ENCODE results near the gene PRRC2B. TPM values are rescaled to one million over a fixed set of nuclear protein-coding genes. Genes with fewer than 3 reads are reported as not detected.

PRRC2B gene
- total and polyA plus RNA-seq, 2 of the 13 experiments (the other 11 are each of a cell fraction or from before 2014, with no cell fraction given), result 20.8 to 37.4 TPM

DNA sequence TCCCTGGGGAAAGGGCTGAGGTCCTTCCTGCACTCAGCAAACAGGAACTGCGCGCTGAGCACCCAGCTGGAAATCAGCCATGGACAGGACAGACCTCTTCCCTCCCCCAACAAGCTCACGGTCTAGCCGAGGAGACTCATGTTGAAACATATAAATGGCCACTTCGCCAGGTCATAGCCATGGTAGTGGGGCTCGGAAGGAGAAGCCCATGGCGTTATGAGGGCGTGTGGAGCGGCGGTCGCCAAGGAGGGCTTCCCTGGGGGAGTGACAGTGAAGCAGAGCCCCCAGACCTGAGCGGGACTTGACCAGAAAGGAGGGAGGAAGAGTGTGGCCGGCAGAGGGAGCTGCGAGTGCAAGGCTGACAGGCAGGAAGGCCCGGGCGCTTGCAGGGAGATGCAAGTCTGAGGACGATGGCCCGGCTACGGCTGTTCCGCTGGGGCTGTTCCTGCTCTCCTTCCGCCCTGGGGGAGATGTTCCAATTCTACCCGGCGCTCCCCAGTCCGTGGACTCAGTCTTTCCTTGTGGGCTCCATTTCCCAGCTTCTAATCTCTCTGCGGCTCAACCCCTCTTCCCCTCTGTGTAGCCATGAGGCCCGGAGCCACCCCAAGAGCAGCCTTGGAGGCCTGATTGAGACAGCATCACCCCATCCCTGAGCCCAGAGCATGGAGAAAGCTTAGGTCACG lies 43.9 kb upstream of the PRRC2B start (continued):
- TF ChIP-seq, protein P1, sequence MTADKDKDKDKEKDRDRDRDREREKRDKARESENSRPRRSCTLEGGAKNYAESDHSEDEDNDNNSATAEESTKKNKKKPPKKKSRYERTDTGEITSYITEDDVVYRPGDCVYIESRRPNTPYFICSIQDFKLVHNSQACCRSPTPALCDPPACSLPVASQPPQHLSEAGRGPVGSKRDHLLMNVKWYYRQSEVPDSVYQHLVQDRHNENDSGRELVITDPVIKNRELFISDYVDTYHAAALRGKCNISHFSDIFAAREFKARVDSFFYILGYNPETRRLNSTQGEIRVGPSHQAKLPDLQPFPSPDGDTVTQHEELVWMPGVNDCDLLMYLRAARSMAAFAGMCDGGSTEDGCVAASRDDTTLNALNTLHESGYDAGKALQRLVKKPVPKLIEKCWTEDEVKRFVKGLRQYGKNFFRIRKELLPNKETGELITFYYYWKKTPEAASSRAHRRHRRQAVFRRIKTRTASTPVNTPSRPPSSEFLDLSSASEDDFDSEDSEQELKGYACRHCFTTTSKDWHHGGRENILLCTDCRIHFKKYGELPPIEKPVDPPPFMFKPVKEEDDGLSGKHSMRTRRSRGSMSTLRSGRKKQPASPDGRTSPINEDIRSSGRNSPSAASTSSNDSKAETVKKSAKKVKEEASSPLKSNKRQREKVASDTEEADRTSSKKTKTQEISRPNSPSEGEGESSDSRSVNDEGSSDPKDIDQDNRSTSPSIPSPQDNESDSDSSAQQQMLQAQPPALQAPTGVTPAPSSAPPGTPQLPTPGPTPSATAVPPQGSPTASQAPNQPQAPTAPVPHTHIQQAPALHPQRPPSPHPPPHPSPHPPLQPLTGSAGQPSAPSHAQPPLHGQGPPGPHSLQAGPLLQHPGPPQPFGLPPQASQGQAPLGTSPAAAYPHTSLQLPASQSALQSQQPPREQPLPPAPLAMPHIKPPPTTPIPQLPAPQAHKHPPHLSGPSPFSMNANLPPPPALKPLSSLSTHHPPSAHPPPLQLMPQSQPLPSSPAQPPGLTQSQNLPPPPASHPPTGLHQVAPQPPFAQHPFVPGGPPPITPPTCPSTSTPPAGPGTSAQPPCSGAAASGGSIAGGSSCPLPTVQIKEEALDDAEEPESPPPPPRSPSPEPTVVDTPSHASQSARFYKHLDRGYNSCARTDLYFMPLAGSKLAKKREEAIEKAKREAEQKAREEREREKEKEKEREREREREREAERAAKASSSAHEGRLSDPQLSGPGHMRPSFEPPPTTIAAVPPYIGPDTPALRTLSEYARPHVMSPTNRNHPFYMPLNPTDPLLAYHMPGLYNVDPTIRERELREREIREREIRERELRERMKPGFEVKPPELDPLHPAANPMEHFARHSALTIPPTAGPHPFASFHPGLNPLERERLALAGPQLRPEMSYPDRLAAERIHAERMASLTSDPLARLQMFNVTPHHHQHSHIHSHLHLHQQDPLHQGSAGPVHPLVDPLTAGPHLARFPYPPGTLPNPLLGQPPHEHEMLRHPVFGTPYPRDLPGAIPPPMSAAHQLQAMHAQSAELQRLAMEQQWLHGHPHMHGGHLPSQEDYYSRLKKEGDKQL (CRISPR knock-in tag; IDR thresholded peaks at IDR 0.05; ENCODE audit: low read depth), result no peak
- TF ChIP-seq ZNF816 (CRISPR knock-in tag; IDR thresholded peaks at IDR 0.05; ENCODE audit: borderline replicate concordance), result no peak
- TF ChIP-seq, protein P2, sequence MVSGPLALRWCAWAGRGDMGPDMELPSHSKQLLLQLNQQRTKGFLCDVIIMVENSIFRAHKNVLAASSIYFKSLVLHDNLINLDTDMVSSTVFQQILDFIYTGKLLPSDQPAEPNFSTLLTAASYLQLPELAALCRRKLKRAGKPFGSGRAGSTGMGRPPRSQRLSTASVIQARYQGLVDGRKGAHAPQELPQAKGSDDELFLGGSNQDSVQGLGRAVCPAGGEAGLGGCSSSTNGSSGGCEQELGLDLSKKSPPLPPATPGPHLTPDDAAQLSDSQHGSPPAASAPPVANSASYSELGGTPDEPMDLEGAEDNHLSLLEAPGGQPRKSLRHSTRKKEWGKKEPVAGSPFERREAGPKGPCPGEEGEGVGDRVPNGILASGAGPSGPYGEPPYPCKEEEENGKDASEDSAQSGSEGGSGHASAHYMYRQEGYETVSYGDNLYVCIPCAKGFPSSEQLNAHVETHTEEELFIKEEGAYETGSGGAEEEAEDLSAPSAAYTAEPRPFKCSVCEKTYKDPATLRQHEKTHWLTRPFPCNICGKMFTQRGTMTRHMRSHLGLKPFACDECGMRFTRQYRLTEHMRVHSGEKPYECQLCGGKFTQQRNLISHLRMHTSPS (CRISPR knock-in tag; IDR thresholded peaks at IDR 0.05; ENCODE audit: low read depth), result no peak
- TF ChIP-seq RAD21 (CRISPR knock-in tag; IDR thresholded peaks at IDR 0.05), result peak; percentile 79
- TF ChIP-seq, protein P3, sequence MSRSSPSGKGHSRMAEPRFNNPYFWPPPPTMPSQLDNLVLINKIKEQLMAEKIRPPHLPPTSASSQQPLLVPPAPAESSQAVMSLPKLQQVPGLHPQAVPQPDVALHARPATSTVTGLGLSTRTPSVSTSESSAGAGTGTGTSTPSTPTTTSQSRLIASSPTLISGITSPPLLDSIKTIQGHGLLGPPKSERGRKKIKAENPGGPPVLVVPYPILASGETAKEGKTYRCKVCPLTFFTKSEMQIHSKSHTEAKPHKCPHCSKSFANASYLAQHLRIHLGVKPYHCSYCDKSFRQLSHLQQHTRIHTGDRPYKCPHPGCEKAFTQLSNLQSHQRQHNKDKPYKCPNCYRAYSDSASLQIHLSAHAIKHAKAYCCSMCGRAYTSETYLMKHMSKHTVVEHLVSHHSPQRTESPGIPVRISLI (CRISPR knock-in tag; IDR thresholded peaks at IDR 0.05; ENCODE audit: borderline replicate concordance), result peak; percentile 58; the same call in 1 of the 2 replicates
- TF ChIP-seq ZBTB3 (CRISPR knock-in tag; IDR thresholded peaks at IDR 0.05; ENCODE audit: borderline replicate concordance, low read depth), result no peak
- TF ChIP-seq ATRX (CRISPR knock-in tag; IDR thresholded peaks at IDR 0.05; ENCODE audit: borderline replicate concordance), result no peak
- TF ChIP-seq ZSCAN29 (CRISPR knock-in tag; conservative IDR thresholded peaks at IDR 0.05), result no peak
- no peak for TF ChIP-seq MEIS1 (CRISPR knock-in tag; IDR thresholded peaks at IDR 0.05; ENCODE audit: borderline replicate concordance)
- TF ChIP-seq, protein P4, sequence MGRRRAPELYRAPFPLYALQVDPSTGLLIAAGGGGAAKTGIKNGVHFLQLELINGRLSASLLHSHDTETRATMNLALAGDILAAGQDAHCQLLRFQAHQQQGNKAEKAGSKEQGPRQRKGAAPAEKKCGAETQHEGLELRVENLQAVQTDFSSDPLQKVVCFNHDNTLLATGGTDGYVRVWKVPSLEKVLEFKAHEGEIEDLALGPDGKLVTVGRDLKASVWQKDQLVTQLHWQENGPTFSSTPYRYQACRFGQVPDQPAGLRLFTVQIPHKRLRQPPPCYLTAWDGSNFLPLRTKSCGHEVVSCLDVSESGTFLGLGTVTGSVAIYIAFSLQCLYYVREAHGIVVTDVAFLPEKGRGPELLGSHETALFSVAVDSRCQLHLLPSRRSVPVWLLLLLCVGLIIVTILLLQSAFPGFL (CRISPR knock-in tag; IDR thresholded peaks at IDR 0.05), result no peak
- TF ChIP-seq, protein P5, sequence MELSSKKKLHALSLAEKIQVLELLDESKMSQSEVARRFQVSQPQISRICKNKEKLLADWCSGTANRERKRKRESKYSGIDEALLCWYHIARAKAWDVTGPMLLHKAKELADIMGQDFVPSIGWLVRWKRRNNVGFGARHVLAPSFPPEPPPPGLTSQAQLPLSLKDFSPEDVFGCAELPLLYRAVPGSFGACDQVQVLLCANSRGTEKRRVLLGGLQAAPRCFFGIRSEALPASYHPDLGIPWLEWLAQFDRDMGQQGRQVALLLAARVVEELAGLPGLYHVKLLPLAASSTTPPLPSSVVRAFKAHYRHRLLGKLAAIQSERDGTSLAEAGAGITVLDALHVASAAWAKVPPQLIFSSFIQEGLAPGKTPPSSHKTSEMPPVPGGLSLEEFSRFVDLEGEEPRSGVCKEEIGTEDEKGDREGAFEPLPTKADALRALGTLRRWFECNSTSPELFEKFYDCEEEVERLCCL (CRISPR knock-in tag; IDR thresholded peaks at IDR 0.05; ENCODE audit: borderline replicate concordance), result no peak
- TF ChIP-seq, protein P6, sequence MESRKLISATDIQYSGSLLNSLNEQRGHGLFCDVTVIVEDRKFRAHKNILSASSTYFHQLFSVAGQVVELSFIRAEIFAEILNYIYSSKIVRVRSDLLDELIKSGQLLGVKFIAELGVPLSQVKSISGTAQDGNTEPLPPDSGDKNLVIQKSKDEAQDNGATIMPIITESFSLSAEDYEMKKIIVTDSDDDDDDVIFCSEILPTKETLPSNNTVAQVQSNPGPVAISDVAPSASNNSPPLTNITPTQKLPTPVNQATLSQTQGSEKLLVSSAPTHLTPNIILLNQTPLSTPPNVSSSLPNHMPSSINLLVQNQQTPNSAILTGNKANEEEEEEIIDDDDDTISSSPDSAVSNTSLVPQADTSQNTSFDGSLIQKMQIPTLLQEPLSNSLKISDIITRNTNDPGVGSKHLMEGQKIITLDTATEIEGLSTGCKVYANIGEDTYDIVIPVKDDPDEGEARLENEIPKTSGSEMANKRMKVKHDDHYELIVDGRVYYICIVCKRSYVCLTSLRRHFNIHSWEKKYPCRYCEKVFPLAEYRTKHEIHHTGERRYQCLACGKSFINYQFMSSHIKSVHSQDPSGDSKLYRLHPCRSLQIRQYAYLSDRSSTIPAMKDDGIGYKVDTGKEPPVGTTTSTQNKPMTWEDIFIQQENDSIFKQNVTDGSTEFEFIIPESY (CRISPR knock-in tag; IDR thresholded peaks at IDR 0.05), result no peak
- TF ChIP-seq TCF7 (IDR thresholded peaks at IDR 0.05; ENCODE audit: low read depth), result no peak
